Activated naive CD4-positive, alpha-beta T cell treated with anti-CD3 and anti-CD28 coated beads, Interleukin-2, amount 50 U/mL, for 16 hours (primary cell): ENCODE measurements around the gene C5orf15.

Experiments used
- DNase-seq: peaks from one replicate; pipeline ENCODE4 v3.0.0-alpha.2; 2020

Gene C5orf15

DNA sequence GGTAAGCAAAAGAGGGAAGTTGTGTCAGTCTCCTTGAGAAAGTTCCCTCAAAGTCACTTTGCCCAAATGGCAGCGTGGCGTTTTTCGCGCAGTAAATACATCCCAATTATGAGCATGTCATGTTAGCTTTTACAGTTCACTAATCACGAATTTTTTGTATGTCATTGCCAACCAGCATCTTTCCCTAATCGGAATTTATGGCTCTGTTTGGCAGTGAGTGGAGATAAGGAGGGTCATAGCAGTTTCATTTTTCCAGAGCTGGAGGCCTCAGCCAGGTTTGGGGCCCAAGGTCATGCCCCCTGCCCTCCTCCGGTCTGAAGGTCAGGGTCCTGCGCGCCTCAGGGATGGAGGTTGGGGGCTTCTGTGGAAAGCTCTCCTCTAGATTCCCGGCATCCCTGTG, 50.1 kb downstream of the C5orf15 start:
- no peak for DNase-seq

DNA sequence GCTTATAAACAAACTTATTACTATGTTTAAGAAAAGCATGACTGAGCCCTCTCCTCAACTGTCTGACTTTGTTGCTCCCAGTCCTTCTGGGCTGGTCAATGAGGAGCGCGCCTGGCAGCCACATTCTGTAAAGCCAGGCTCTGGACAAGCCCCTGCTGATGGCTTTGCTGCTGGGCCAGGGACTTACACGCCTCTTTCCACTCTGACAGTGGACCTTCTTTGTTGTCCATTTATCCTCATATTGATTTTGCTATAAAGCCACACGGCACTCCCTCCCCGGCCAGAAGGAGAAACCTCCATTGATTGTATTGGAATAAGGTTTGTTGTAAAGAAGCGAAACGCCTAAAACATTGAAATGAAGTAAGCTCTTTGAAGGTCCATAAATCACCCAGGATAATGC, 50.6 kb downstream of the C5orf15 start:
- DNase-seq = no peak

DNA sequence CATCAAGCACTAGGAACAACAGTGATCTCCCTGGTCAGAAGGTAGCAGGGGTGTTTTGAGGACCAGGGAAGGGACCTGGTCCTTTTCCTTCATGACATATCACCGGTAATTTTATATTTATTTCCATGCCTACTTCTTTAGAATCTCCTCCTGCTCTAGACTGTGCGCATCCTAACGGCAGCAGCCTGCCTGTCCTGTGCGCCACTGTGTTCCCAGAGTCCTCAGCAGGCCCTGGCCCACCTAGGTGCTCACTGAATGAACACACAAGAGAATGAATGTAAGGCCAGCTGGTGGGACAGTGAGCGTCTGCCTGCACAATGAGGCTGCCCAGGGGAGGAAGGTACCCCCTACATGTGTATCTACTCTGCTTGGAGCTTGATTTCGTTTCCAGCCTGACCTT, 51.5 kb downstream of the C5orf15 start:
- no peak for DNase-seq

DNA sequence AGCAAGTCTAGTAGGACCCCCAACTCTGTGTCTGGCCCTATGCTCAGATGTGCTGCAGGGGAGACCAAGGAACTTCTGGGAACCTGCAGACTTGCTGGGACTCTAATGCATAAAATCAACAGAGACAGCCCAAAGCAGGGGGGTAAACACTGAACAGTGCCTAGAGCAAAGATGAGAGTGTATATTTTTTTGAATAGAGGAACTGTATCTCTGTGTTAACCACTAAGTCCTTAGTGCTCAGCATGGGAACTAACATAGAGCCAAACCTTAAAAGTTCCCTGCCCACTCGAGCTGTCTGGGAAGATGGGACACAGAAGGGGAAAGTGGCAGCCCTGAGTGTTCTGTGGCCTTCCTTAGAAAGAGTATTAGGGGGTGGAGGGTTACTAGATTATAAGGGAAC, 51.9 kb downstream of the C5orf15 start:
- DNase-seq = no peak

DNA sequence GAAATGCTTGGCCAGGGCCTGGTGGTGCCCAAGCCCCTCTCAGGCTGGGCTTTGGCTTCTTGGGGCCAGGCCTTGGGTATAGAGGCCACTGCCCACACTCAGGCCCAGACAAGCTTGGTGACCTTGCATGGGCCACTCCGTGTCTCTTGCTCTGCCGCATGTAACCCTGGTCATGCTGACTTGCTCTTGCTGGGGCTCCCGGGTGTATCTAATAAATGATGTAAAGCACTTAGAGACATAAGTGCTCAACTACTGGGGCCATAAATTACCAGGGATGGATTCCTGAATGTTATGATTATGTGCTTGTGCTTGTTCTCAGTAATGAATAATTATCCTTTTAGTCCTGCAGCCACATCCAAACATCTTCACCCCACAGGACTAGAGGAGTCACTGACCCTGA, 54.0 kb downstream of the C5orf15 start:
- no peak for DNase-seq

DNA sequence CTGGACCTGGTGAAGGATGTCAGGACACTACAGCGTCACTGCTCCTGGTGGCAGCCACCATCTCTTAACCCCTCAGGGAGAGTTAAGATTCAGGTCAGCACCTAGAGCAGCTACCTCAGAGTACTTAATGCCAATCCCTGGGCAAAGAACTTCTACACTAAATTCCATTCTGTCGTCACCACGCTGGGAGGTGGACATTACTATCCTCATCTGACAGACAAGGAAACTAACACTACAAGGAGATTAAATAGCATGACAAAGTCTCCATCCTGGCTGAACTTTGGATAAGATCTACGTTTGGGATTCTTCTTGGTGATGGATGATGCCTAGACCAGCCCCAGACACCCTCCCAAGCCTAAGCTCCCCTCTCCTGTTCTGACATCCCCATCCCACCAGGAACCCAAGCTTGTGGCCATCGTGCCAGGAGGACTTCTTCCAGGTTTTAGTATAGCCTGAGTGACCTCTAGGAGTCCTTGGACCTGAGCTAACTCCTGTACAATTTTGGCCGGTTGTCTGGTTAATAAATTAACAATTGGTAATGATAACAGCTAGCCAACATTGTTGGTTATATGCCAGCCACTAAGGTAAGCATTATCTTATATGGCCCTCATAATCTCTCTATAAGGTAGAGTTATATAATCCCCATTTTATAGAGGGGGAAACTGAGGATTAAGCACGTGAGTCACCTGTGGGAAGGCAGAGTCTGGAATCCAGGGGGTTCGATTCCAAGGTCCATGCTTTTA, 54.8 kb downstream of the C5orf15 start:
- DNase-seq = no peak

DNA sequence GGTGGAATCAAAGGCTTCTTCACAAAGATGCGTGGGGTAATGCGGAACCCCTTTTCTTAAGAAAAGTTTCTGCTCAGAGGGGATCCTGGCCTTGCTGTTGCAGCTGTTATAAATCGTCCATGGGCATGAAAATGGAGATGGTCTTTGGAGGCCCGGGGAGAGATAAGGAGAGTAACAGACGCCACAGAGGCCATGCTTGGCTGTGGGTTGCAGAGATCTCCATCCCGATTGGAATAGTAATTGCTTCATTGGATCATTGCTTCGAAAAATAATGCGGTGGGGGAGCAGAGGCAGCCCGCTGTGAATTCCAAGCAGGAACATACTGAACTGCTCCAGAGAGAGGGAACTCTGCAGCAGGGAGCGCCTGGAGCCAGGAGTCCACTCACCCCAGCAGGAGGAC, 55.5 kb downstream of the C5orf15 start:
- DNase-seq = no peak

DNA sequence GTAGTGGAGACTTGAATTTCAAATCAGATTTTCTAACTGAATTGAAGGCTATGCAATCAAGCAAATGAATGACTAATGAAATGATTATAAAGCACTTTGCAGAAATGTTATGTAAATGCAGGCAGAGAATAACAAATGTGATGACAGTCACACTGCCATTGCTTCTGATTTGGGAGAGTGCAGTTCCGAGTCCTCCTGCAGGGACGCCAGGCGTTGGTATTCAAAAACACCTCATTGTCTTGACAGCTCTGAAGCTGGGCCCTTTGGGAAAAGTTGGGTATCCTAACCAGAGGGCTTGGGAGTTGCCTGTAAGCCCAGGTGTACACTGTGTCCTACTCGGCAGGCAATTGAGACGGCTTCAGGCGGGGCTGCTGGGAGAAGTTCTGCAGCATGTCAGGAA, 57.9 kb downstream of the C5orf15 start:
- no peak for DNase-seq

DNA sequence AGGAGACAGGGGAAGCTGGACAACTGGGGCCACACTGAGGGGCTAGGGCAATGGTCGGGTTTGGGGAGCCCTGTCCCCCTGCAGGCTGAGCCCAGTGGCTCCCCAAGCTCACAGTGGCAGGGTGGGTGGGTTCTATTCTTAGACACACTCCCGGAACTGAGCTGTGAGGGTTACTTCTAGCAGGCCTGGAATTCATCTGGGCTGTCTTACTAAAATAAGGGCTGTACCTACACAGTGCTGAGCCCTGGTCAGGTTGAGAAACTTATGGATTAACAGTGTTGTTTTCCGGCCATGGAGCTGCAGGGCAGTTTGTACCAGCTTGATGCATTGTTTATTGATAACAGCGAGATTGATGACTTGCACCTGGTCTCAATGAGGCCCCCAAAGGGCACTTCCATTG, 58.8 kb downstream of the C5orf15 start:
- DNase-seq = no peak

DNA sequence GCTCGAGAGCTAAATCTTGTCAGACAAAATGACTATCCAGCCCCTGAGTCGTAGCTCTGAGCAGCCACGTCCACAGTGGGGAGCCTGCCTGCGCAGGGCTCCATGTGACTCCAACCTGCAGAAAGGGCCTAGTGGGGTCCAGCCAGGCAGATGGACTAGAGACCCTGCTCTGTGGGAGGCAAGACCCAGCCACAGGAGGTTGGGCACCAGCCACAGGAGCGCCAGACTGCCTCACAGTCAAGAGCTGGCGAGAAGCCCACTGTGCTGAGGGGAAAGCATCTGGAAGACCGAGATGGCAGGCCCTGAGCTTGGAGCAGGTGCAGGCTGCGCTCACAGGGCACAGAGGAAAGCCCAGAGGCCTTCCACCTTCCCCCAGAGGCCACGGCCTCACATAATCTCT, 61.4 kb downstream of the C5orf15 start:
- no peak for DNase-seq

DNA sequence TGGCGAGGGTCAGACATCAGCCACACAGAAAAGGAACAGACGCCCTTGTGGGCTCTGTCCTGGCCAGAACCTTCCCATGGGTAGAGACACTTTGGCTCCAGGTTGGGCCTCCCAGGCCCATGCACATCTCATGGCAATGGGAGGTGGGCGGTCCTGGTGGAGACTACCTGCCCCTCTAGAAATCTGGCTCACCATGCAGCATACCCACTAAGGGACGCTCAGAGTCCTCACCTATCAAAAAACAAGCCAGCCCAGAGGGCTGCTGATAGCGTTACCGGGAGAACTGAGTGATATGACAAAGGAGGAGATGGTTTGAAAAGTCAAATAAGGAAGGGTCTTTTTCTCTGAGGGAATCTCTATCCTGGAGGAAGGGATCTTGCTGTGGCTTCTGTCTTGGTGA, 62.1 kb downstream of the C5orf15 start:
- no peak for DNase-seq
